ENCODE measurements around the gene SMARCA2. TPM values are rescaled to one million over a fixed set of nuclear protein-coding genes. Genes with fewer than 3 reads are reported as not detected.

Gene SMARCA2
- total RNA-seq, 1 donor from 2014 or later, result 4.2 TPM

GRCh38 chr9:2193552-2193951 lies 178.4 kb downstream of the SMARCA2 start:
- Histone ChIP-seq H3K36me3 (no peaks in the 10 kb centered on the region), H3F3A (ENCODE audit: low read depth) (no peaks in the 10 kb centered on the region), H3K4me3 (no peak overlapping the region), H3K4me2 (no peak overlapping the region), H2AFZ (replicated peaks) (peak overlapping the region; percentile 27), H3K79me2 (ENCODE audit: low read depth) (no peaks in the 10 kb centered on the region), H3K4me1 (peaks cover 15% of the 10 kb centered on the region), H3K9ac (no peak overlapping the region), H4K20me1 (ENCODE audit: low read depth) (no peaks in the 10 kb centered on the region), H3K27ac (no peak overlapping the region), H3K27me3 (no peaks in the 10 kb centered on the region), H3K9me3 (ENCODE audit: low read depth) (no peaks in the 10 kb centered on the region)
- Mint-ChIP-seq H3K36me3 (peaks cover 4% of the 10 kb centered on the region), H3K27me3 (ENCODE audit: insufficient read depth, low read depth) (no peaks in the 10 kb centered on the region), H3K27ac (no peak overlapping the region), H3K4me1 (peaks cover 19% of the 10 kb centered on the region), H3K9me3 (no peaks in the 10 kb centered on the region), H3K4me3 (no peak overlapping the region)
- DNase-seq (ENCODE audit: low spot score), result no peak
- peak; percentile 16 for TF ChIP-seq CTCF (IDR thresholded peaks at IDR 0.05)
- no peak for TF ChIP-seq EZH2phosphoT487 (IDR thresholded peaks at IDR 0.05)

- Histone ChIP-seq H3K4me3 (no peak overlapping the region), H3K79me2 (ENCODE audit: low read depth) (no peaks in the 10 kb centered on the region), H3K4me1 (peaks cover 15% of the 10 kb centered on the region), H3F3A (ENCODE audit: low read depth) (no peaks in the 10 kb centered on the region), H4K20me1 (ENCODE audit: low read depth) (no peaks in the 10 kb centered on the region), H3K36me3 (no peaks in the 10 kb centered on the region), H2AFZ (replicated peaks) (no peak overlapping the region), H3K9me3 (ENCODE audit: low read depth) (no peaks in the 10 kb centered on the region), H3K4me2 (no peak overlapping the region), H3K27me3 (no peaks in the 10 kb centered on the region), H3K27ac (no peak overlapping the region), H3K9ac (no peak overlapping the region)
- Mint-ChIP-seq H3K4me3 (no peak overlapping the region), H3K4me1 (peaks cover 19% of the 10 kb centered on the region), H3K27me3 (ENCODE audit: insufficient read depth, low read depth) (peaks cover 4% of the 10 kb centered on the region), H3K9me3 (peaks cover 8% of the 10 kb centered on the region), H3K27ac (no peak overlapping the region), H3K36me3 (peaks cover 7% of the 10 kb centered on the region)
- no peak for DNase-seq (ENCODE audit: low spot score)
- TF ChIP-seq EZH2 (IDR thresholded peaks at IDR 0.05), result no peak
- no peak for TF ChIP-seq CTCF (IDR thresholded peaks at IDR 0.05)
- no peak for TF ChIP-seq EZH2phosphoT487 (IDR thresholded peaks at IDR 0.05)
Measured at GRCh38 chr9:2195211-2195610, 180.1 kb downstream of the SMARCA2 start.

GRCh38 chr9:2196757-2197156 lies 181.6 kb downstream of the SMARCA2 start:
- Histone ChIP-seq H3K27me3 (no peaks in the 10 kb centered on the region), H2AFZ (replicated peaks) (no peak overlapping the region), H3K9me3 (ENCODE audit: low read depth) (no peaks in the 10 kb centered on the region), H3K9ac (no peak overlapping the region), H3K79me2 (ENCODE audit: low read depth) (no peaks in the 10 kb centered on the region), H3K27ac (no peak overlapping the region), H3F3A (ENCODE audit: low read depth) (no peaks in the 10 kb centered on the region), H3K4me3 (no peak overlapping the region), H3K36me3 (no peaks in the 10 kb centered on the region), H4K20me1 (ENCODE audit: low read depth) (no peaks in the 10 kb centered on the region), H3K4me1 (peaks cover 15% of the 10 kb centered on the region), H3K4me2 (no peak overlapping the region)
- Mint-ChIP-seq H3K4me3 (no peak overlapping the region), H3K4me1 (peaks cover 17% of the 10 kb centered on the region), H3K9me3 (peaks cover 12% of the 10 kb centered on the region), H3K27me3 (ENCODE audit: insufficient read depth, low read depth) (peaks cover 4% of the 10 kb centered on the region), H3K36me3 (peaks cover 12% of the 10 kb centered on the region), H3K27ac (no peak overlapping the region)
- no peak for TF ChIP-seq CTCF (IDR thresholded peaks at IDR 0.05)
- TF ChIP-seq EZH2 (IDR thresholded peaks at IDR 0.05), result no peak
- TF ChIP-seq EZH2phosphoT487 (IDR thresholded peaks at IDR 0.05), result no peak
- no peak for DNase-seq (ENCODE audit: low spot score)
